Measurements from ENCODE around the gene MNT.
"Not testable (repeated sequence)": the region's sequence is repeated elsewhere in the genome, so short reads cannot be mapped to it uniquely, and the experiment has no call there.

Gene MNT, protein sequence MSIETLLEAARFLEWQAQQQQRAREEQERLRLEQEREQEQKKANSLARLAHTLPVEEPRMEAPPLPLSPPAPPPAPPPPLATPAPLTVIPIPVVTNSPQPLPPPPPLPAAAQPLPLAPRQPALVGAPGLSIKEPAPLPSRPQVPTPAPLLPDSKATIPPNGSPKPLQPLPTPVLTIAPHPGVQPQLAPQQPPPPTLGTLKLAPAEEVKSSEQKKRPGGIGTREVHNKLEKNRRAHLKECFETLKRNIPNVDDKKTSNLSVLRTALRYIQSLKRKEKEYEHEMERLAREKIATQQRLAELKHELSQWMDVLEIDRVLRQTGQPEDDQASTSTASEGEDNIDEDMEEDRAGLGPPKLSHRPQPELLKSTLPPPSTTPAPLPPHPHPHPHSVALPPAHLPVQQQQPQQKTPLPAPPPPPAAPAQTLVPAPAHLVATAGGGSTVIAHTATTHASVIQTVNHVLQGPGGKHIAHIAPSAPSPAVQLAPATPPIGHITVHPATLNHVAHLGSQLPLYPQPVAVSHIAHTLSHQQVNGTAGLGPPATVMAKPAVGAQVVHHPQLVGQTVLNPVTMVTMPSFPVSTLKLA

DNA sequence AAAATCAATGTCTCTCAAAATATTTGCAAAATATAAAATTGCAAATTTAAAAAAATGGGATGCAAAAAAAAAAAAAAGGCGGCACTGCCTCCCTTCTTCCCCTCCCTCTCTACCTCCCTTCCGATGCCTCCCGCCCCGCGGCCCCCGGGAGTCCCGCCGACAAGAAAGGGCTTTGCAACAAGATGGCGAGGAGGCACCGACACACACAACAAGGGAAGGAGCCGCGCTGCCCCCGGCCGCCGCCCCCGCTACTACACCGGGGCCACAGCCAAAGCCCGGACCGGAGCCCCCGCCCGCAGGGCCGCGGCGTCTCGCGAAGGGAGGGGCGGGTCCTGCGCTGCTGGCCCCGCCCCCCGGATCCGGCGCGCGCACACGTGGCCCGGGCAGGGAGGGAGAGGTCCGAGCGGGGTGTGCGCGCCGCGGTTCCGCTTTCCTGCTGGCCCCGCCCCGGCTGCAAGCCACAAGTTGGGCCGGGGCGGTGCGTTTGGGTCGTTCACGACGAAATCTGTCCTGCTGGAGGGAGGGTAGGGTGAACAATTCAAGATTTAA is at the start of gene MNT:
Gene MNT (minus strand): TSS at position 184 of the 549 bp plus-strand sequence. CDS start 348 bp downstream, outside the sequence.
- DNase-seq (ENCODE audit: low read depth) = peak; percentile 76
- TF ChIP-seq, protein P1, sequence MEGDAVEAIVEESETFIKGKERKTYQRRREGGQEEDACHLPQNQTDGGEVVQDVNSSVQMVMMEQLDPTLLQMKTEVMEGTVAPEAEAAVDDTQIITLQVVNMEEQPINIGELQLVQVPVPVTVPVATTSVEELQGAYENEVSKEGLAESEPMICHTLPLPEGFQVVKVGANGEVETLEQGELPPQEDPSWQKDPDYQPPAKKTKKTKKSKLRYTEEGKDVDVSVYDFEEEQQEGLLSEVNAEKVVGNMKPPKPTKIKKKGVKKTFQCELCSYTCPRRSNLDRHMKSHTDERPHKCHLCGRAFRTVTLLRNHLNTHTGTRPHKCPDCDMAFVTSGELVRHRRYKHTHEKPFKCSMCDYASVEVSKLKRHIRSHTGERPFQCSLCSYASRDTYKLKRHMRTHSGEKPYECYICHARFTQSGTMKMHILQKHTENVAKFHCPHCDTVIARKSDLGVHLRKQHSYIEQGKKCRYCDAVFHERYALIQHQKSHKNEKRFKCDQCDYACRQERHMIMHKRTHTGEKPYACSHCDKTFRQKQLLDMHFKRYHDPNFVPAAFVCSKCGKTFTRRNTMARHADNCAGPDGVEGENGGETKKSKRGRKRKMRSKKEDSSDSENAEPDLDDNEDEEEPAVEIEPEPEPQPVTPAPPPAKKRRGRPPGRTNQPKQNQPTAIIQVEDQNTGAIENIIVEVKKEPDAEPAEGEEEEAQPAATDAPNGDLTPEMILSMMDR (IDR thresholded peaks at IDR 0.05; ENCODE audit: control insufficient read depth, insufficient read depth, low read depth, low read length, missing control alignments) = no peak
- peak within 1 kb of the TSS; percentile 96 for H3K4me3 ChIP-seq (ENCODE audit: control insufficient read depth, low read depth, low read length)

DNA sequence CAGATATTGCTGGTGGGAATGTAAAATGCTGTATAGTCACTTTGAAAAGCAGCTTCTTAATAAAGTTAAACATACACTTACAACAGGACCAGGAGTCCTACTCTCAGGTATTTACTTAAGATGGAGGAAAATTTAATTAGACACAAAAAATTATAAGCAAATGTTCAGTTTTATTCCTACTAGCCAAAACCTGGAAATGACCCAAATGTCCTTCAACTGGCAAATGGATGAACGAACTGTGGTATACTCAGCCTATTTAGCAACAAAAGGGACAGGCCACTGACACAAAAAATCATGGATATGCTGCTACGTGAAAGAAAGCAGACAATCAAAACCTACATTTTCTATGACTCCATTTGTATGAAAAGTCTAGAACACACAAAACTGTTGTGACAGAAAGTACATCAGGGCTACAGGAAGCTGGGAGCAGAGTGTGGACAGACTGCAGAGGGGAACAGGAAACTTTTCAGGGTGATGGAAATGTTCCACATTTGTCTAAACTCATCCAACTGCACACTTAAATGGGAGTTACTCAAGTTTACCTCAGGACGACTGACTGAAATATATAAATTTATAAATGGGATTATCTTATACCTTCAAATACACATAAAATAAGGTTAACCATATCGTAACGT is 49.3 kb upstream of the MNT start:
- TF ChIP-seq, protein P1 (IDR thresholded peaks at IDR 0.05; ENCODE audit: control insufficient read depth, insufficient read depth, low read depth, low read length, missing control alignments) = no peak
- H3K4me3 ChIP-seq (ENCODE audit: control insufficient read depth, low read depth, low read length) = no peak overlapping the region
- no peak for DNase-seq (ENCODE audit: low read depth)

DNA sequence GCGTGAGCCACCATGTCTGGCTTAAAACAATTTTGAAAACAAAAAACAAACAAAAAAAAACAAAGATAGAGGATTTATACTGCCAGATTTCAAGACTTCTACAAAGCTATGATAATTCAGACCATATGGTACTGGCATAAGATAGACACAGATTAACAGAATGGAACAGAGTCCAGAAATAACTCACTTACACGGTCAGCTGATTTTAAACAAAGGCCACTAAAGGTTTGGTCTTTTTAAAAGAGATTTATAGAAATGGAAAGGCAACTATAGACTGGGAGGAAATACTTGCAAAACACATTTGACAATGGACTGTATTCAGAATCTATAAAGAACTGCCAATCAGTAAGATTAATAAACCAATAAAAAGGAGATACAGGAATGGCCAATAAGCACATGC is 48.6 kb upstream of the MNT start:
- DNase-seq (ENCODE audit: low read depth) = peak; percentile 5
- TF ChIP-seq, protein P1 (IDR thresholded peaks at IDR 0.05; ENCODE audit: control insufficient read depth, insufficient read depth, low read depth, low read length, missing control alignments) = no peak
- H3K4me3 ChIP-seq (ENCODE audit: control insufficient read depth, low read depth, low read length) = no peak overlapping the region

DNA sequence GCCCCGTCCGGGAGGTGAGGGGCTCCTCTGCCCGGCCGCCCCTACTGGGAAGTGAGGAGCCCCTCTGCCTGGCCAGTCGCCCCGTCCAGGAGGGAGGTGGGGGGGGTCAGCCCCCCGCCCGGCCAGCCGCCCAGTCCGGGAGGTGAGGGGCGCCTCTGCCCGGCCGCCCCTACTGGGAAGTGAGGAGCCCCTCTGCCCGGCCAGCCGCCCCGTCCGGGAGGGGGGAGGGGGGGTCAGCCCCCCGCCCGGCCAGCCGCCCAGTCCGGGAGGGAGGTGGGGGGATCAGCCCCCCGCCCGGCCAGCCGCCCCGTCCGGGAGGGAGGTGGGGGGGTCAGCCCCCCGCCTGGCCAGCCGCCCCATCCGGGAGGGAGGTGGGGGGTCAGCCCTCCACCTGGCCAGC is 46.6 kb upstream of the MNT start:
- not testable (repeated sequence) for H3K4me3 ChIP-seq (ENCODE audit: control insufficient read depth, low read depth, low read length); DNase-seq (ENCODE audit: low read depth)

DNA sequence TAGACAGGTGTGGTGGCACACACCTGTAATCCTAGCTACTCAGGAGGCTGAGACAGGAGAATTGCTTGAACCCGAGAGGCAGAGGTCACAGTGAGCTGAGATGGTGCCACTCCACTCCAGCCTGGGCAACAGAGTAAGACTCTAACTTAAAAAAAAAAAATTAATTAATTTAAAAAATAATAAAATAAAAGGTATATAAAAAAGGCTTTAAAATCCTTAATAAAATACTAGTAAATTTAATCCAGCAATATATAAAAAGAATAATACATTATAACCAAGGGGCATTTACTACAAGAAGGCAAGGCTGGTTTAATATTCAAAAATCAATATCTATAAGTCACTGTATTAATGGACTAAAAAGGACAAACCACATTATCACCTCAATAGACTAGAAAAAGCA is 44.8 kb upstream of the MNT start:
- DNase-seq (ENCODE audit: low read depth) = no peak
- no peak overlapping the region for H3K4me3 ChIP-seq (ENCODE audit: control insufficient read depth, low read depth, low read length)
- TF ChIP-seq, protein P1 (IDR thresholded peaks at IDR 0.05; ENCODE audit: control insufficient read depth, insufficient read depth, low read depth, low read length, missing control alignments) = no peak

DNA sequence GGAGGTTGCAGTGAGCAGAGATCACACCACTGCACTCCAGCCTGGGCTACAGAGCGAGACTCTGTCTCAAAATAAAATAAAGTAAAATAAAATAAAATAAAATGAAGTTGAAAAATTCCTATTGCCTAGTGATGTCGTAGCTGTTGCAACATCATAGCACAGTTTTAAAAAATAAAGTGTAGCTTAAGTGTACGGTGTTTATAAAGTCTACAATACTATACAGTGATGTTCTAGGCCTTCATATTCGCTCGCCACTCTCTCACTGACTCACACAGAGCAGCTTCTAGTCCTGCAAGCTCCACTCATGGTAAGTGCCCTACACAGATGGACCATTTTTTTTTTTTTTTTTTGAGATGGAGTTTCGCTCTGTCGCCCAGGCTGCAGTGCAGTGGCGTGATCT is 43.5 kb upstream of the MNT start:
- H3K4me3 ChIP-seq (ENCODE audit: control insufficient read depth, low read depth, low read length) = no peak overlapping the region
- DNase-seq (ENCODE audit: low read depth) = no peak
- TF ChIP-seq, protein P1 (IDR thresholded peaks at IDR 0.05; ENCODE audit: control insufficient read depth, insufficient read depth, low read depth, low read length, missing control alignments) = no peak

DNA sequence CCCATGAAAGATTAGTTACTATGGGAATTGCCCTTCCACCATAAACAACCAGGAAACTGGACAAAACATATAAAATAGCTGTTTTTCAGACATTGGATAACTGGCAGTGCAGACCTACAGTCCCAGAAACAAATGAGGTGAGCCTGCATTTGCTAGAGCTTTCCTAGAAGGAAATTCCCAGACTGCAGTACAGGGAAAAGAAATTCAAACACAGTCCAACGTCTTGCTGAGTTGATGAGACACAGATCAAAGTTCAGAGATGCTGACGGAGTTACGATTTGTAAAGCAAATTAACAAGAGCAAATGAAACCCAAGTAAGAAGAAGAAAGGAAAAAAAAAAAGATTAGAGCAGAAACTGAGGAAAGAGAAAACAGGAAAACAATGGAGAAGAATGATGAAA is 41.3 kb upstream of the MNT start:
- TF ChIP-seq, protein P1 (IDR thresholded peaks at IDR 0.05; ENCODE audit: control insufficient read depth, insufficient read depth, low read depth, low read length, missing control alignments) = no peak
- DNase-seq (ENCODE audit: low read depth) = no peak
- H3K4me3 ChIP-seq (ENCODE audit: control insufficient read depth, low read depth, low read length) = no peak overlapping the region
